Astrocyte (in vitro differentiated cells and primary cell): Measurements from ENCODE around the gene RPL10A.

ENCODE experiments used
- CTCF ChIP-seq: IDR thresholded peaks from 2 replicates; pipeline ENCODE4 v1.5.1; 2011; ENCODE audit warnings: low read depth, mild to moderate bottlenecking, inconsistent platforms, low read length, moderate library complexity; ENCODE audit not compliant: insufficient read depth
- EZH2 ChIP-seq: IDR thresholded peaks from 2 replicates; pipeline ENCODE4 v1.6.1; 2012; ENCODE audit warnings: mild to moderate bottlenecking, low read length, inconsistent platforms; ENCODE audit not compliant: insufficient read depth

GRCh38 chr6:35473075-35473849 is 5.1 kb downstream of the RPL10A start:
- TF ChIP-seq CTCF (no peak), EZH2 (no peak)
